NCI-H1436 treated with DMSO at 0.1 percent for 48 hours (cell line): ENCODE measurements around the gene ANK2.

Experiments used
- DNase-seq: peaks from one replicate; lab custom pipeline; 2025; lab: John Stamatoyannopoulos, UW

Gene ANK2

DNA sequence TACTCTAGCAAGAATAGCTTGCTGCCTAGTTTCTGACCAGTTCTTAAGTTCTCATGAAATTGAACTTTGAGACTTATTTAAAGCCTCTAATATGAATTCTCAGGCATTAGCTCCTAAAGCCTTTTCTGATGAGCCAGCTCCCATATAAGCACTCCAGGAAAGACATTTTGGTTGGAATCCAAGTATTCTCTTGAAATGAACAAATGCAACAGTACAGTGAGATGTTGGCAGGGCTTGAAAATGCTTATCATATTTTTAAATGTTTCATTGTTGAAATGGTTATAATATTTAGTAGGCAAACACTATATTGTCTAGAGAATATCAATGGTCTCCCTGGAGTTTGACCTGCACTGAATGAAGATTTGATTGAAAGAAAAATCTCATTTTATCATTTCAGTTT lies 240.3 kb downstream of the ANK2 start:
- no peak for DNase-seq

DNA sequence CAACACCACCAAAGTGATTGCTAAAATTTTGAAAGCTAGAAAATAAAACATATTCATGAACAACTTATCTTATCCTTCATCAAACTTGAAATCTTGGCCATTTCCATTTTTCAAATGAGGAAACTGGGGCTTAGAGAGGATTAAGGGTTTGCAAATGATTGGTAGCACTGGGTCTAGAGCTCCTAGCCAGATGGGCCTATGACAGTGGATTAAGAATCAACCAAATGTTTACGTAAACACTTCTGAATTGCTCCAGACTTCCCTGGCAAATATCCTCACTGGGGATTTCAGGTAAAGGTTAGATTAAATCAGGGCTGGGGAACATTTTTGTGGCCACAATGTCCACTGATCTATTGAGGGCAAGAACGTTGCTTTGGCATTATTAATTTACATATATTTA lies 241.2 kb downstream of the ANK2 start:
- no peak for DNase-seq

- DNase-seq = no peak
Measured at GRCh38 chr4:113292371-113293042, 243.1 kb downstream of the ANK2 start.

DNA sequence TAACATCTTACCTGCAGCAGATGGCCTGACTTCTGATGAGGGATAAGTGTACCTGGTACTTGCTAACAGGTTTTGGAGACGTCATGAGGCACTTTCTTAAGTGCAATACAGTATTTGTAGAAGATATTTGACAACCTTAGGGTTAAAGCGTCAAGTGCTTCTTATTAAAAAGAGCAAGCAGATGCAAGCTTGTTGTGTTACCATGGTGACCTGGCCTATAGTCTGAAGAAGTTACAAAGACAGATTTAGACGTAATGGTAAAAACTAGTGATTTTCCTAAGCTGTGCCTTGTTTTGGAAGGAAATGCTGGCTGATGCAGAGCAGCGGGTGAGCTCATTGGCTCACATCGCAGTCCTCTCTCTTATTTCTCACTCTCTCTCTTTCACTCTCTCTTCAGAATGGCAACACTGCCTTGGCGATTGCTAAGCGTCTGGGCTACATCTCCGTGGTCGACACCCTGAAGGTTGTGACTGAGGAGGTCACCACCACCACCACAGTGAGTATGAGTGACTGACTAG lies 243.6 kb downstream of the ANK2 start:
- DNase-seq = no peak

DNA sequence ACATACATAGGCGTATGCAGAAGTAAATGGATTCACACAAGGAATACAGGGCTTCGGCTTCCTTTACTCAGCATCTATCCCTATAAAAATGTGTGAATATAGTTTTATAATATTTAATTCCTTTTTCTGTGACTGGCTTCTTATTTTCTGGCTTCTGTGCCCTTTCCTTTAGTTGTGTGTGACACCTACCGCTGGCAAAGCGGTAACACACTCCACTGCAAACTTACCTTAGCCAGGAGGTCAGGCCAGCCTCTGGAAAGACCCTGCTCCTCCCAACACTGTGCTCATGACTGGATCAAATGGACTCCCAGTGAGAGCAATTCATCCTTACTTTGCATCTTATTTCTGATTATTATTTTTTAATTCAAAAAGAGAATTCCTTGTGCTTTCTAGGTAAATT lies 244.2 kb downstream of the ANK2 start:
- no peak for DNase-seq

GRCh38 chr4:113294908-113295307 lies 245.5 kb downstream of the ANK2 start:
- DNase-seq = no peak

- DNase-seq = no peak
Measured at GRCh38 chr4:113300471-113300928, 251.0 kb downstream of the ANK2 start.

GRCh38 chr4:113302051-113302450 lies 252.6 kb downstream of the ANK2 start:
- no peak for DNase-seq

DNA sequence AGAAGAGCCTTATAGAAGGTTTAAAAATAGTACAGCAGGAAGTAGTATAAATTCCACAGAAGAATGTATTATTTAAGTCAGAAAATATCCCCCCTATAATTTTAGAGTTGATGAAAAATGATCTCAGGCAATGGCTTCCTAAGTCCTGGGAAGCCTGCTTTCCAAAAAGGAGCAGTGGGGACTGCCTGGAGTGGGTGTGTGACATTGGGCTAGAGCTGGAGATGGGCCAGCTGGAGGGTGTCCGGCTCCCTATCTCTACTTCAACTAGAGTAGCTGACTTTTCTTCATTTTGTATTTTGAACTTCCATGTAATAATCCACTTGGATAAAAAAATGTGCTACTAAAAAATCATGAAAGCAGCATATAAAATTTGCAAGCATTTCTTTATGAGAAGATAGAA lies 253.9 kb downstream of the ANK2 start:
- DNase-seq = no peak

- no peak for DNase-seq
Measured at GRCh38 chr4:113311047-113311446, 261.6 kb downstream of the ANK2 start.

GRCh38 chr4:113312529-113312928 lies 263.1 kb downstream of the ANK2 start:
- DNase-seq = no peak

DNA sequence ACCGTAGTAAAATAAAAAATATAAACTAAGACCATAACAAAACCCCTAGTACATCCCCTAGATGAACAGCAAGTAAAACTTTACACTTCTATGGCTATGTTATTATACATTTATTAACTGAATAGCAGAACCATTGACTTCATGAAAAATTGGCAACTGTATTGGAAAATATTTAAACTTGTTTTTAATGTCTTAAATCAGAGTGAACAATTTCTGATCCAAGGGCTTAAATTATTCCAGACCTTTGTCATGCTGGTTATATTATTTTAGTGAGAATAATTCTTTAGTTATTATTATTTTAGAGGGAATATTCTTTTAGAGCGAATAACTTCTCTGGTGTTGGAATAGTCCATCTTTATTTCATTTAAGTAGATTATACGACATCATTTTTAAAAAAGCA lies 265.0 kb downstream of the ANK2 start:
- DNase-seq = no peak

DNA sequence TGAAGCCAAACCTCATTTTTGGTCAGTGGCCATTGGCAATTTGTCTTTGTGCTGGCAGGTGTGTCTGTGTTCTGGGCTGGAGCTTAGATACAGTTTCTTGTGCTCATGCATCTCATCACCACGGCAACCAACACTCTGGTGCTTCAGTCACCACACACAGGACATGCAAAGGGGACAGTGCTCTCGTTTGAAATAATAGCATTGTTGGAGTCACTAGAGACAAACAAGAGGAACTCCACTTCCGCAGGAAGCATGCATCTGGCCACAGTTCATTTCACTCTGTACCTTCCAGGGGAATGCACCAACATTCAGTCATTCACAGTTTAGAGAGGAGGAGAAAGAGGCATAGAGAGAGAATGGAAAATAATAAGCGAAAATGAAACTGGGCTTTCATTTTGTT lies 267.4 kb downstream of the ANK2 start:
- DNase-seq = no peak

DNA sequence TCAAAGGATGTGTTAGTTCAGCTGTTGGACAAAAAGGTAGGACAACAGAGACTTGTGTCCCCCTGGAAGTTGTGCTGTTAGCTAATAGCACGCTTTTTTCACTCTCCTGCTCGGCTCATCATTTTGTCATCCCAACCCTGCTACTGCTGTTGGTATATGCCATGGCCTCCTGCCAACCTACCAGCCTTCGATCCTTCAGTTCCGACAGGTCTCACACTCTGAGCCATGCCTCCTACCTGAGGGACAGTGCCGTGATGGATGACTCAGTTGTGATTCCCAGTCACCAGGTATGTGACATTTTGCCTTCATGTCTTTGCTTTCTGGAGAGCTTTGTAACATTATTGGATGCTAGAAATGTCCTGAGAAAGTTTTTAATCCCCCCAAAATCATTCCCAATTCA lies 268.1 kb downstream of the ANK2 start:
- no peak for DNase-seq

DNA sequence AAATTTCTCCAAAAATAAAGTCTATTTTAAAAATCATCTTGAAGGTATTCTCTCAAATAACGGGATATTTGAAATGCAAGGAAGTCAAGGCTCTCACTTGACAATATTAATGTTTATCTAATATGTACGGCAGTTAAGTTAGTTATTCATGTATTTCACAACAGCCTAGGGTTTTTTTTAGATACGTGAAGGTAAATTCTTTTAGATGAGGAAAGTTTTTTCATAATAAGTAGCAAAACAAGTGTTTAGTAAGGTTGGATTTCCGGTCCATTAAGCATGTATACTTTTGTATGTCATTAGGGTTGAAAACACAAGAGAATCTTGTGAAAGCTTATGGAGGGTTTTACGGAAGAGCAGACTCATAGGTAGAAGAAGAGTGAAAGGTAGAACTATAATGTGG lies 273.3 kb downstream of the ANK2 start:
- no peak for DNase-seq

DNA sequence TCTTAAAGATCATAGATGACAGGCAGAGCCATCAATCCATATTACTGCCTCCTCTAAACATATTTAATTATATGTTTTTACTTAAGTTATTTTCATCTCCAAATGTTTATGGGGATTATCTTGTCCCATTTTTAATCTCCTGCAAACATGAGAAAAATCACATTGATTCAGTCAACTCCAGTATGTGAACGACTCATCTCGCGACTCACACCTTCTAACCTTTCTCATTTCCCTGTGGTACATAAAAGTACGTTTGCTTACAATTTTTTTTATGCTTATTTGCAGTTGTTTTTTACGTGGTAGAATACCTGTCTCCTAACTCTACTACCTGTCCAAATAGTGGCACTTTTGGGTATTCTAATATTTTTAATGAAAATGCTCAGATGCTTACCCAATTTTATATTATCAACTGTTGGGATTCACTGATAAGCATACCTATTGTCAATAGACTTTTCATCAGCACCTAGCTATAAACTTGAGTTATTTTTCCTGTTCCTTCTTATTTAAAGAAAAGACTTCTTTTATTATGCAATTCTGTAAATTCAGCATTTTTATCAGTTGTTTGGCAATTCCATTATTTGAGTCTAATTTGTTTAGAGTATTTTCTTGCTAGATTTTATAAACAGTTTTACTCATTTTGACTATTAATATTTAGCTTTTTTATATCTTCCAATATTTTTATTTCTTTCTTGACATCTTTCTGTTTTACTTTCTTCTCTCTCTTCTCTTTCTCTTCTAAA lies 276.6 kb downstream of the ANK2 start:
- DNase-seq = no peak

DNA sequence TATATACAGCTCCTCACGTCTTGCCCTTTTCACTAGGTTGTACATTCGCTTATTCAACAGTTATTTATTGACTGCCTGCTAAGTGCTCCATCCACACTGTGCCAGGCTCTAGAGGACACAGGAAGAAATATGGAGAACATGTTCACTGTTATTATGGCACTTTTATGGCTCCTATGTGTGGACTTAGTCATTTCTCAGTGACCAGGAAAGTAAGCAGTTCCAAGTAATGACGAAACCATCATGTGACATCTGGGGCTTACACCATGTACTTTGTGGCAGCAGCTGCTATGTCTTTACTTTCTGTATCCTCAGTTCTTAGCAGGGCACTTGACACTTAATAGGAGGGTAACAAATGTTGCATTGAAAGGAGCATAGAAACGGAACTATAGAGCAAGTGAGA lies 278.0 kb downstream of the ANK2 start:
- DNase-seq = peak; percentile 14

DNA sequence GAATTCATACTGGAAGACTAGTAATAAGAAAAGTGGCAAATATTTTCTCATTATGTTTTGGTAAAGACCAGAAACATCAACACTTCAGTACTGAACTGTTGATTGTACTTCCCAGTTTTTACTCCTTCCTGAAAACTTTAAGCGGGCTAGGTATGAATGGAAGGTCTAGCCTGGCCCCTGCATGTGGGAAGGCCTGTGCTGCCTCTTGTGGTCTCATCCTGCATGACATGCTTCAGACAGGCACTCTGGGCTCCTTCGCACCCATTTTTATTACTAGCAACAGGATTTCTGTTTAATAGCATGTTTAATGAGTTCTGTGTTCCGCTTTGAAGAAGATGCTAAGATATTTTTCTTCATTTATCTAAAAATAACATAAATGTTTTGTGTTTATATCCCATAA lies 279.1 kb downstream of the ANK2 start:
- DNase-seq = no peak

- DNase-seq = no peak
Measured at GRCh38 chr4:113330200-113330599, 280.7 kb downstream of the ANK2 start.

DNA sequence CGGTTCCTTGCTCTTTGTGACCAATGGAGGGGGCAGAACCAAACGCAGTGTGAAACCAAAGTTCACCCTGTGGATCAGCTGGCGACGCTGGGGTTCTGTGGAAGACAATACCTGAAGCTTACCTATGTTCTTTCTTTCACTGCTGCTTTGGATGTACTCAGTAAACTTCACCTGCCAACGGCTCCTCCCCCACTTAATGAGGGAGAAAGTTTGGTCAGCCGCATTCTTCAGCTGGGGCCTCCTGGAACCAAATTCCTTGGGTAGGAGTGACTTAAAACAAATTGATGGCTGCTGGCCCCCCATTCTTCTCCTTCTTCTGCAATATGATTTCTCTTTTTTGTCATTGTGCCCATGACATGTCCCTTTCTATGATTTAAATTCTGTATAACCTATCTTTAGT lies 282.4 kb downstream of the ANK2 start:
- no peak for DNase-seq

GRCh38 chr4:113332701-113333100 lies 283.2 kb downstream of the ANK2 start:
- DNase-seq = no peak

DNA sequence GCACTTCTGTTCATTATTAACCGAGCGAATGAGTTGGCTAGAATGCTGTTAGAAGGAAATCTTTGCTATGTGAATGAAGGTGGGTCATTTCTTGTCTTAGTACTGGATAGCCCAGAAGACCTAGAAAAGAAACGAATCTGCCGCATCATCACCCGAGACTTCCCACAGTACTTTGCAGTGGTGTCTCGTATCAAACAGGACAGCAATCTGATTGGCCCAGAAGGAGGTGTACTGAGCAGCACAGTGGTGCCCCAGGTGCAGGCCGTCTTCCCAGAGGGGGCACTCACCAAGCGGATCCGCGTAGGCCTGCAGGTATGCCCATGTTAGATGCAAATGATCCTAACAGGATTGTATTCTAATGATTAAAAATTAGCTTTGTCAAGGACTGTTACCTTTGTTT lies 286.3 kb downstream of the ANK2 start:
- no peak for DNase-seq

- no peak for DNase-seq
Measured at GRCh38 chr4:113336556-113336955, 287.1 kb downstream of the ANK2 start.

DNA sequence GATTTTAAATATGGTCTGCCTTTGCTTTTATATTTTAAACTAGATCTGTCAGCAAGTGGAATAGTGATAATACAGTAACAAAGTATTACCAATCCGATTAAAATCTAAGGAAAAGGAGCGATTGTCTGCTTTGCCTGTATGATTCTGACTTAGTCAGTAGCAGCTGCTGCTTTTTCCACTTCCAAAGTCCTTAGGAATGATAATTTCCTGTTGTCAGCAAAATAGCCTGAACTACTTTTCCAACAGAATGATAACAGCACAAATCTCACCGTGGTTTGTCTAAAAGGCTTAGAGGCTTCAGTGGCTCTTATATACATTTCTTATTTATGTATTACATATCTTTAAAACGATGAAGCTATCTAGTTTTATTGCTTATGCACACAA lies 290.0 kb downstream of the ANK2 start:
- no peak for DNase-seq
